Retina (tissue), 1 donor: ENCODE results near the gene RNF145.
"Not testable (repeated sequence)": the region's sequence is repeated elsewhere in the genome, so short reads cannot be mapped to it uniquely, and the experiment has no call there.

ENCODE experiments used
- DNase-seq: peaks from one replicate; pipeline ENCODE4 v3.0.0-alpha.2; 2016

Gene RNF145

GRCh38 chr5:159152876-159153275 lies 56.5 kb downstream of the RNF145 start:
- no peak for DNase-seq

- DNase-seq, result no peak
Observed at GRCh38 chr5:159149085-159149484, 60.3 kb downstream of the RNF145 start.

GRCh38 chr5:159147976-159148375 lies 61.4 kb downstream of the RNF145 start:
- DNase-seq, result no peak

GRCh38 chr5:159146839-159147238 lies 62.5 kb downstream of the RNF145 start:
- DNase-seq, result no peak

- not testable (repeated sequence) for DNase-seq
Observed at GRCh38 chr5:159145160-159145559, 64.2 kb downstream of the RNF145 start.

GRCh38 chr5:159139802-159140201 lies 69.6 kb downstream of the RNF145 start:
- DNase-seq, result no peak

- DNase-seq, result no peak
Observed at GRCh38 chr5:159135896-159136531, 73.3 kb downstream of the RNF145 start.

GRCh38 chr5:159133041-159133741 lies 76.2 kb downstream of the RNF145 start:
- DNase-seq, result peak; percentile 70

- DNase-seq, result no peak
Observed at GRCh38 chr5:159132429-159133040, 76.8 kb downstream of the RNF145 start.

GRCh38 chr5:159131951-159132350 lies 77.4 kb downstream of the RNF145 start:
- peak; percentile 15 for DNase-seq

GRCh38 chr5:159130871-159131270 lies 78.5 kb downstream of the RNF145 start:
- DNase-seq, result no peak

GRCh38 chr5:159128070-159128541 lies 81.2 kb downstream of the RNF145 start:
- DNase-seq, result no peak

GRCh38 chr5:159123700-159124099 lies 85.7 kb downstream of the RNF145 start:
- no peak for DNase-seq

GRCh38 chr5:159123189-159123588 lies 86.2 kb downstream of the RNF145 start:
- DNase-seq, result no peak

- DNase-seq, result no peak
Observed at GRCh38 chr5:159121061-159121460, 88.3 kb downstream of the RNF145 start.

- DNase-seq, result no peak
Observed at GRCh38 chr5:159120446-159120845, 88.9 kb downstream of the RNF145 start.

GRCh38 chr5:159119842-159120241 lies 89.5 kb downstream of the RNF145 start:
- DNase-seq, result not testable (repeated sequence)

GRCh38 chr5:159118958-159119659 lies 90.2 kb downstream of the RNF145 start:
- not testable (repeated sequence) for DNase-seq

GRCh38 chr5:159113405-159113804 lies 95.9 kb downstream of the RNF145 start:
- no peak for DNase-seq

- DNase-seq, result no peak
Observed at GRCh38 chr5:159112436-159112835, 96.9 kb downstream of the RNF145 start.
